Renal cortical epithelial cell (primary cell): Measurements from ENCODE around the gene CNN3. TPM values are rescaled to one million over a fixed set of nuclear protein-coding genes. Genes with fewer than 3 reads are reported as not detected.

Source experiments
- DNase-seq: peaks from one replicate; pipeline ENCODE4 v3.0.0-alpha.2; 2011; ENCODE audit warnings: low read depth
- total RNA-seq: library from RNA; depleted of rRNA; stranded (reverse); fragments of >200 nt; gene quantifications from 2 replicates; pipeline ENCODE4 v1.2.3, GENCODE V29; 2014

The CNN3 gene
- 636 and 714 TPM in 2 replicates for total RNA-seq

- DNase-seq: peak; percentile 73
Measured at GRCh38 chr1:94926915-94927404, at the start of gene CNN3. CNN3 (minus strand) TSS chr1:94927110; CDS start chr1:94926894, 216 bp downstream.

GRCh38 chr1:94974824-94975223, 47.9 kb upstream of the CNN3 start:
- DNase-seq: peak; percentile 73

- DNase-seq: peak; percentile 87
Measured at GRCh38 chr1:94974241-94974640, 47.3 kb upstream of the CNN3 start.

GRCh38 chr1:94973309-94973922, 46.5 kb upstream of the CNN3 start:
- no peak for DNase-seq

- peak; percentile 38 for DNase-seq
Measured at GRCh38 chr1:94971491-94971924, 44.6 kb upstream of the CNN3 start.

- DNase-seq: no peak
Measured at GRCh38 chr1:94970783-94971182, 43.9 kb upstream of the CNN3 start.

GRCh38 chr1:94969137-94969536, 42.2 kb upstream of the CNN3 start:
- no peak for DNase-seq

GRCh38 chr1:94966033-94966432, 39.1 kb upstream of the CNN3 start:
- no peak for DNase-seq

GRCh38 chr1:94963864-94964263, 37.0 kb upstream of the CNN3 start:
- DNase-seq: no peak

GRCh38 chr1:94962409-94963265, 35.7 kb upstream of the CNN3 start:
- DNase-seq: peak; percentile 85

GRCh38 chr1:94961988-94962387, 35.1 kb upstream of the CNN3 start:
- no peak for DNase-seq

GRCh38 chr1:94961582-94961981, 34.7 kb upstream of the CNN3 start:
- no peak for DNase-seq

- DNase-seq: no peak
Measured at GRCh38 chr1:94958081-94958480, 31.2 kb upstream of the CNN3 start.

- DNase-seq: no peak
Measured at GRCh38 chr1:94955767-94956632, 29.1 kb upstream of the CNN3 start.

- peak; percentile 73 for DNase-seq
Measured at GRCh38 chr1:94954263-94955220, 27.6 kb upstream of the CNN3 start.

GRCh38 chr1:94953746-94954145, 26.8 kb upstream of the CNN3 start:
- no peak for DNase-seq

GRCh38 chr1:94953107-94953506, 26.2 kb upstream of the CNN3 start:
- no peak for DNase-seq

- no peak for DNase-seq
Measured at GRCh38 chr1:94952539-94952938, 25.6 kb upstream of the CNN3 start.

GRCh38 chr1:94951509-94952208, 24.7 kb upstream of the CNN3 start:
- no peak for DNase-seq

- DNase-seq: no peak
Measured at GRCh38 chr1:94951046-94951445, 24.1 kb upstream of the CNN3 start.
